Vagina (tissue), 2 donors: ENCODE results near the gene SPX.

ENCODE experiments used
- POLR2A ChIP-seq, 2 donors: fragments of 450-650 bp; IDR thresholded peaks; one replicate each; pipeline ENCODE4 v1.6.1; 2017; ENCODE audit warnings: antibody characterized with exemption in 2 of 2, mild to moderate bottlenecking in 2 of 2, moderate library complexity in 2 of 2
- TF ChIP-seq, protein P1 (sequence below), 3 experiments: fragments of 450-650 bp in 2 of 3; fragments of 200-600 bp in 1 of 3; sonication (generic) in 1 of 3; IDR thresholded peaks; one replicate each; pipeline ENCODE4 v1.5.1; 2017 to 2019; ENCODE audit warnings: antibody characterized with exemption in 3 of 3, mild to moderate bottlenecking in 2 of 3, moderate library complexity in 2 of 3

GRCh38 chr12:21541773-21542172 is 15.7 kb downstream of the SPX start:
- TF ChIP-seq POLR2A (IDR thresholded peaks at IDR 0.05): no peak
- TF ChIP-seq, protein P1, sequence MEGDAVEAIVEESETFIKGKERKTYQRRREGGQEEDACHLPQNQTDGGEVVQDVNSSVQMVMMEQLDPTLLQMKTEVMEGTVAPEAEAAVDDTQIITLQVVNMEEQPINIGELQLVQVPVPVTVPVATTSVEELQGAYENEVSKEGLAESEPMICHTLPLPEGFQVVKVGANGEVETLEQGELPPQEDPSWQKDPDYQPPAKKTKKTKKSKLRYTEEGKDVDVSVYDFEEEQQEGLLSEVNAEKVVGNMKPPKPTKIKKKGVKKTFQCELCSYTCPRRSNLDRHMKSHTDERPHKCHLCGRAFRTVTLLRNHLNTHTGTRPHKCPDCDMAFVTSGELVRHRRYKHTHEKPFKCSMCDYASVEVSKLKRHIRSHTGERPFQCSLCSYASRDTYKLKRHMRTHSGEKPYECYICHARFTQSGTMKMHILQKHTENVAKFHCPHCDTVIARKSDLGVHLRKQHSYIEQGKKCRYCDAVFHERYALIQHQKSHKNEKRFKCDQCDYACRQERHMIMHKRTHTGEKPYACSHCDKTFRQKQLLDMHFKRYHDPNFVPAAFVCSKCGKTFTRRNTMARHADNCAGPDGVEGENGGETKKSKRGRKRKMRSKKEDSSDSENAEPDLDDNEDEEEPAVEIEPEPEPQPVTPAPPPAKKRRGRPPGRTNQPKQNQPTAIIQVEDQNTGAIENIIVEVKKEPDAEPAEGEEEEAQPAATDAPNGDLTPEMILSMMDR (IDR thresholded peaks at IDR 0.05): no peak
